ENCODE measurements around the gene LILRB2.
"Not testable (repeated sequence)": the region's sequence is repeated elsewhere in the genome, so short reads cannot be mapped to it uniquely, and the experiment has no call there.

LILRB2 gene

DNA sequence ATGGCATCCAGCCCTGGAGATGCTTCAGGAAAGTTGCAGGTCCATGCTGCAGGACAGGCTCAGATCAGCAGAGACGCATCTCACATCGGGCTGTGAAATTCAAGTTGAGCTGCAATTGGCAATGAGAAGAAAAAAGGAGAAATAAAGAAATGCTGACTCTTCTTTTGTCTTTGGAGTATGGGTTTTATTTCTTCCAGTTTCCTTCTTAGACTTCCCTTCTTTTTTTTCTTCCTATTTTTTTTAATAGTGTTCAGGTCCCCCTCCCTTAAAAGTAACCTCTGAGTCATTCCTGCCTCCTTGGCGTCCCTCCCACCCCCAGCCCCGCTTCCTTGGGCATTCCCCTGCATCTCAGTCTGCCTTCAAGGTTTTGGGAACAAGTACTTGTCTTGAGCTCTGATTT, 9.3 kb downstream of the LILRB2 start:
- DNase-seq: not testable (repeated sequence)

DNA sequence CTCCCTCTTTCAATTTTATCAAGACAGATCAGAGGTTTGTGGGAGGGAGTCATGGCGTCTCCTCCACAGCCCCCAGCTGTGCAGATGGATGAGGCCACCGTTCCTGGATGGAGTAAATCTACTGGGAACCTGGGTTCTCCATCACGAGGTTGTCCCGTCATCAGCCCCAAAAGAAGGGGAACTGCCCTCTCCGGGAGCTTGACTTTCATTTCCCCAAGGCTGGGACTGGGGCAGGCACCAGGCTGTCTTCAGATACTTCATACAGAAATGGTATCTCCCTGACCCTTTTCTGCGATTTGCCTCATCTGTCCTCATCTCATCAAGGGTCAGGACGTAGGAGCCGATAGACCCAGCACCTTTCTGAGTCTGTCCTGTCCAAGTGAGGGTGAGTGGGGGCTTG, 9.8 kb downstream of the LILRB2 start:
- DNase-seq: no peak

DNA sequence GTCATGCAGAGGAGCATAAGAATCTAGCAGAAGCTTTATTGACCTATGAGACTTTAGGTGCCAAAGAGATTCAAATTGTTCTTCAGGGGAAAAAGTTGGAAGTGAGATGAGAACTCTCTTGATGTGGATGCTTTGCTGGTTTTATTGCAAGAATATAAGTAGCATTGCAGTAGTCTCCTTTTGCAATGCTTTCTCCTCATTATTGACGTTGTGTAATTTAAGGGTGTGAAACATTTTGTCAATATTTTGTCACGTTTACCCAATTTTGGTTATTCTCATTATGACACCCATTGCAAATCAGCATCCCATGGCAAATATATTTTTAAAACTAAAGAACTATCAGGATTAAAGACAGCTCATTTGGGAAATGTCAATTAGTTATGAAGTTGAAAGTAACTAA, 12.0 kb downstream of the LILRB2 start:
- DNase-seq: no peak

DNA sequence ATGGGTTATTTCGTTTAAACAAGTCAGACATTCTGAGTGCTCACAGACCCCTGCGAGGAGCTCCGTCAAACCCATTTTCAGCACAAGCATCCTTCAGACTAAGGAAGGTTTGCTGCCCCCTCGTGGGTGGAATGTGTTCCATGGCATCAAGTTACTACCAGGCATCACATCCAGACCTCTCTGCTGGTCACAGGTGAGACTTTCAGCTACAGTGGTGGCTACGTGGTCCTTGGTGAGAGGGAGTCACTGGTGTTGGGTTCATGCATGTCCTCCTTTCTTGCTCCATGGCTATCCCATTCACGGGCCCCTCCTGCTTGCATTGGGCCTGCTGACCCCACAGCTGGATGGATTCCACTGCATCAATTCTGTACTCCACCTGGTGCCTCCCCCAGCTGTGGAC, 14.8 kb downstream of the LILRB2 start:
- DNase-seq: peak; percentile 56

DNA sequence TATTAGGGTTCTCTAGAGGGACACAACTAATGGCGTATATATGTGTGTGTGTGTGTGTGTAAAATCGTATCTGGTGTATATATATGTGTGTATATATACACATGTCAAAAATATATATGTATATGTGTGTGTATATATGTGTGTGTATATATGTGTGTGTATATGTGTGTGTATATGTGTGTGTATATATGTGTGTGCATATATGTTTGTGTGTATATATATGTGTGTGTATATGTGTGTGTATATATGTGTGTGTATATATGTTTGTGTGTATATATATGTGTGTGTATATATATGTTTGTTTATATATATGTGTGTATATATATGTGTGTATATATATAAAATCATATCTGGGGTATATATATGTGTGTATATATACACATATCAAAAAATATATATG, 18.4 kb downstream of the LILRB2 start:
- DNase-seq: no peak

DNA sequence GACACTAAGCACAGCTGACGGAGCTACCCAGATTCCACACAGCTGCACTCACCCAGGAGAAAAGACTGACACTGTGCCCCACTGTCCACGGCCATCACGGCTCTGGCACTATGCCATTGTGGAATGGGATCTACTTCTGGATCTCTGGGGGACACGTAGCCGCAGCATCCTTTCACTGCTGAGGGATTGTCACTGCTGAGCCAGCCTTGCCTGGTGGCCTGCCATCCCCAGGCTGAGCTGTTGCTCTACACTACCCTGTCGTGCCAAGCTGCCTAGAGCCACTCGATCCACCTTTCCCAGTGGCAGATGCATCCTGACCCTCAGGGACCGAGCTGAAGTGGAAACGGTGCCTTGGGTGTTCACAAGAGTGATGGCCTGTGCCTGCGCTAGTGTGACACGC, 18.8 kb downstream of the LILRB2 start:
- no peak for DNase-seq

DNA sequence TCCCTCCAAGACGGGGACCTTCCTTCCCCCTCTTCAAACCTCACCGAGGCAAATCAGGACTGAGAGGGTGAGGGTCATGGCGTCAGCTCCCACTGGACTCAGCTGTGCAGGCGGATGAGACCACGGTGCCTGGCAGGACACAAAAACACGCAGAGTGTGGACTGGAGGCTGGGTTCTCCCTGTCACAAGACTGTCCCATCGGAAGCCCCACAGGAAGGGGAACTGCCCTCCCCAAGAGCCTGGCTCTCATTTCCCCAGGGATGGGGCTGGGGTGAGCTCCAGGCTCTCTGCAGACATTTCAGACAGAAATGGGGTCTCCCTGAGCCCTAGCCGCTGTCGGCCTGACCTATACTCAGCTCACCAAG, 23.8 kb downstream of the LILRB2 start, which contains the start of gene LILRB5:
Gene LILRB5, minus strand, starts transcription at position 158 of the 365 bp plus-strand sequence. Its CDS starts 80 bp downstream, at position 78.
- DNase-seq: no peak

DNA sequence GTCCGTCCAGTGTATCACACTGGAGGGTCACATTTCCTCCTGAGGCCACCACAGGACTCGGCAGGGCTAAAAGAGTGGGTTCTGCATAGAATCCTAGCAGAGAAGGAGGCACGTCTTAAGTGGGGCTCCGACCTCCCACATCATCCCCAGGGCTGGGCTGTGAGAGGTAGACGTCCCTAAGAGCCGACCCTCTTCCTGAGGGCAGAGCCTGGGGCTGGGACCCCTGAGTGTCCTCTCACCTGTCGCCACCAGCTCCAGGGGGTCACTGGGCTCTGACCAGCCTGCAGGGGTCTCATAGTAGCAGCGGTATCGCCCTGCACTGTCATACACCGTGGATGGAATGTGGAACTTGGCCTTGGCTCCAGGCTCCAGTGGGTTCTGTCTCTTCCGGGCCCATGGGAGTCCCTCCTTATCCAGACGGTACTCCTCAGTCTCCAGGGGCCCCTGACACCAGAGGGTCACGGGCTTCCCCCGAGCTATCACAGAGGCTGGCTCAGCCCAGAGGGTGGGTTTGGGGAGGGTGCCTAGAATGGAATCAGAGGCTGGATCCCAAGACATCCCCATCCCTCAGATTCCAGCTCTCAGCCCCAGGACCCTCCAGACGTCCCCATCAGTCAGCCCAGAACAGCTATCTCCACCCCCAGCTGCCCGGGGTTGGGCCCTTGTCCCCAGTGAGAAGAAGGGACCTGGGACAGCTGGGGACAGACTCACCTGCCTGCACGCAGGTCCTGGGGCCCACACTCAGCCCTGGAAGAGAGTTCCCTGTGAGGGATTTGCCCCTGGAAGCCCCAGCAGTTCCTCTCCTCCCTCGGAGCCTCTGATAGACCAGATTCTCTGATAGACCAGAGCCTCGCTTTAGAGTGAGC, 24.4 kb downstream of the LILRB2 start:
- DNase-seq: no peak

DNA sequence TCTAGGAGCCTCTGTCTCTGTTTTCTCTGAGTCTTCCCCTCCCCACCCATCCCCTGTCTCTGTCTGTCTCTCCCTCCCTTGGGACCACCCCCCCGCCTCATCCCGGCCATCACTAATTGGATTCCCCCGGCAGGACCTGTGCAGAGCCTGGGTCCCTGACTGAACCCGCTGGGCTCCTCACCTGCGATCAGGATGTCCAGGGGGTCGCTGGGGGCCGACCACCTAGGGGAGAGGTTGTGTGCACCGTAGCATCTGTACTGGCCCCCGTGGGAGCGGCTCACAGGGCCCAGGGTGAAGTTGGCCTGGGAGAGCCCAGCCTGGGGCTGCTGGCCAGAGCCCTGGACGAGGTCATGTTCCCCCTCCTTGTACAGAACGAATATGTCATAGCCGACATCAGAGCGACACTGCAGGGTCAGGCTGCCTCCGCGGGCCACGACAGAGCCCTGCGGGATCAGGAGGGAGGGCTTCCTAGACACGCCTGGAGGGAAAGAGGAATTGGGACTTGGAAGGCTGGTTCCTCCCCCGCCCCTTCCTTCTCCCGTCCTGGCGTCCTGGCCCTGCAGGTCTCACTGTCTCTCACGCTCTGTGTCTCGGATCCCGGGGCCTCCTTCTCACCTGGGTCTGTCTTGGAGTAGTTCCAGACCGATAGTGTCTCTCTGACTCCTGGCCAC, 25.7 kb downstream of the LILRB2 start:
- no peak for DNase-seq

DNA sequence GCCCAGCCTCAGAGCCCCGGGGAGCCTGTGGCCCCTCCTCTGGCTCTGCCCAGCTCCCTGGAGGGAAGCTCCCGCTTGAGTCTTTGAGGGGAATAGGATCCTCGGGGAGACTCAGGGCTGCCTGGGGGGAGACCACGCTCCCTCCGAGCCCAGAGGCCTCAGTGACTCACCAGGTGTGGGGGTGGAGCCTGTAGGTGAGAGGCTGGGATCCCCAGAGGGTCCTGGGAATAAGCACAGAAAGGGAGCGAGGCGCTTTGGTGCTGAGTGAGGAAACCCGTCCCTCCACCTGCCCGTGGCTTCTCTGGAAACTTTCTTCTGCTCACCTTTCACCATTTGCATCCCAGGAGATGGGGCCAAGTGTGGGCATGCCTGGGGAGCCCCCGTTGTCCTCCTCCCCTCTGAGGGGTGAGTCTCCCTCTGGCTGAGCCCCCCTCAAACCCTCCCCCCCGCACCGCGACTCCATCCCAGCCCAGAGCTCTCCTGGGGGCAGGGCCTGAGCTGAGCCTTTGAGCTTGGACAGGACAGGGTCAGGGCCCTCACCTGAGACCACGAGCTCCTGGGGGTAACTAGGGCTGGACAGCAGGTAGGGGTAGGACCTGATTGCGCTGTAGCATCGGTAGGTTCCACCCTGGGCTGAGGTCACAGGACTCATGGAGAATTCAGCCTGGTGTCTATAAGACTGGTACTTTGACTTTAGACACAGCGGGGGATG, 26.6 kb downstream of the LILRB2 start:
- DNase-seq: no peak

DNA sequence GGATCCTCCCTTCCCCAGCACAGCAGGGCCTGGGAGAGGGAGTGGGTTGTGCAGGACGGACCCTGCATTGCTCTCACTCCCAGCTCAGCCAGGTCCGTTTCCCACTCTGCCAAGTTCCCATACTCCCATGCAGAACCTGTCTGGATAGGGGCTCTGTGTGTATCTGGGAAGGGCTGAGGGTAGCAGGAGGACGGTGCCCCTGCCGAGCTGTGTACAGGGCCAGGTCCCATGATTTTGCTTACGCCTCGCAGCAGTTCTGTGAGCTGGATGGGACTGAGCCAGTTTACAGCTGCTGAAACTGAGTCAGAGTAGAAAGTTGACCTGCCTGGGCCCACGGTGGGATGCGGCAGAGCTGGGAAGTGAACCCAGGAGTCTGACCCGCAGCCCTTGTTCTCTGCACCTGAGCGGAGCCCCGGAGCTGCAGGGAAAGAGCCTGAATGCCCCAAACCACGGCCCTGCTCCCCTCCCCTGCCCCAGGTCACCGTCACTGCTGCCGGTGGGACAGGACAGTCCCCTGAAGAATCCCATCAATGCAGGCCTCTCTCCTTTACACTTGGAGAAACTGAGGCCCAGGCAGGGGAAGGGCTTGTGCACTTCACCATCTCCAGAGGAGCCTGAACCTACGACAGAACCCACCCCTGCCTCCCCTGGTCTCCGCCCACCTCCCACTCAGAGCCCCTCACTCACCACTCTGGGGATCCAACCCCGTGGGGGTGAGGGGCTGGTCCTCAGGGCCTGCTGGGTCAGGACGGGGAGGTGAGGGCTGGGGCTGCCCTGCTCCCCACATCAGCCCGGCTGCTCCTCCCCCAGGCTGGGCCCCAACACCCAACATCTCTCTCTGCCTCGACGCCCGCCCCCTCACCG, 27.3 kb downstream of the LILRB2 start:
- DNase-seq: no peak

DNA sequence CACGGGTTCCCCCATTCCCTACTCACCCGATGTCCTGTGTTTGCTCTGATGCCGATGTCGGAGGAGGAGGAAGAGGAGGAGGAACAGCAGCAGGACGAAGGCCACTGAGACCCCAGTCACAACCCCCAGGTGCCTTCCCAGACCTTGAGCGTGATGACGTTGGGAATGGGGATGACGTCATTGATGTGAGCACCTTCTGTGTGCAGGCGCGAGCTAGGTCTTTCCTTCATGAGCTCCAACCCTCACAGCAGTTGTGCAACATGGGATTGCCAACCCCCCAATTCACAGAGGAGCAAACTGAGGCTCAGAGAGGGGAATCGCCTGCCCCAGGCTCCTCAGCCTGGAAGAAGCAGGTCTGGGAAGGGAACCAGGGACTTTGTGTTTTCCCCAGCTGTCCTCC, 28.1 kb downstream of the LILRB2 start:
- DNase-seq: no peak

DNA sequence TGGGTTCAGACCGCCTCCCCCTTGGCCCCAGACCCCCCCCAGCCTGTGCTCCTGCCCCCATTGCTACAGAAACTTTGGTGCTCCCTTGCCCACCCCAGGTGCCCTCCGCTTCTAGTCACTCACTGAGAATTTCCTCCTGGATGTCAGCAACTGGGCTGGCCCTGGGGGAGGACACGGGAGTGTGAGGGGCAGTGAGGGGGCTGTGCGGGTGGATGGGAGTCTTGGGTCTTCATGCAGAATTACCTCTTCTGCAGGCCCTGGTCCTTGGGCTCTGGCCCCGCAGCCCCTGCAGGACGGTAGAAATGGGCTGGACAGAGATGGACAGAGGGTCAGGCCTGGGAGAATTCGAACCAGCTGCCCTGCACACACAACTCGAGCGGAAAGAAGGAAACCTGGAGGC, 28.7 kb downstream of the LILRB2 start:
- no peak for DNase-seq

DNA sequence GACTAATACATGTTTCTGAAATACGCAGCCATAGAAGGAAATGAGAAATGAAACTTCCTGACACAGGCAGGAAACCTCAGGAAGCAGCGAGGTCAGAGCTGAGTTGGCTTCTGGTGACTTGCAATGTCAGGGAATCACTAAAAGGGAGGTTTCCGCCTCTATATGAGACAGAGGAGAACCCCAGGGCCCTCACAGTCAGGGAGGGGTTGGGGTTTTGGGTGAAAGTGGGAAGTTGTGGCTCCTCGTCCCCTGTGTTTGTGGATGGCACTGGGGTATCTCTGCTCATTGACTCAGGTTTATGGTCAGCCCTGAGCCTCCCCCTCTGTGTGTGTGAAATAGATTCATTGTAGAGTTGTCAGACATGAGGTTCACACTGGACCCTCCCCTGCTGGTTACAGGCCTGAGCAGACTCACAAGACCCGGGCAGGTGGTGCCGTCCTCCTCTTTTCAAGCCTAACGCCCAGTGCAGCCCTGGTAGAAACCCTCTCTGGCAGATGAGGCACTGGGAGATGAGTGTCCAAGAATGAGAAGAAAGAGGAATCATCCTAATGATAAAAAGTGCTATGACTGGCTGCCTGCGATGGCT, 32.8 kb downstream of the LILRB2 start:
- no peak for DNase-seq

DNA sequence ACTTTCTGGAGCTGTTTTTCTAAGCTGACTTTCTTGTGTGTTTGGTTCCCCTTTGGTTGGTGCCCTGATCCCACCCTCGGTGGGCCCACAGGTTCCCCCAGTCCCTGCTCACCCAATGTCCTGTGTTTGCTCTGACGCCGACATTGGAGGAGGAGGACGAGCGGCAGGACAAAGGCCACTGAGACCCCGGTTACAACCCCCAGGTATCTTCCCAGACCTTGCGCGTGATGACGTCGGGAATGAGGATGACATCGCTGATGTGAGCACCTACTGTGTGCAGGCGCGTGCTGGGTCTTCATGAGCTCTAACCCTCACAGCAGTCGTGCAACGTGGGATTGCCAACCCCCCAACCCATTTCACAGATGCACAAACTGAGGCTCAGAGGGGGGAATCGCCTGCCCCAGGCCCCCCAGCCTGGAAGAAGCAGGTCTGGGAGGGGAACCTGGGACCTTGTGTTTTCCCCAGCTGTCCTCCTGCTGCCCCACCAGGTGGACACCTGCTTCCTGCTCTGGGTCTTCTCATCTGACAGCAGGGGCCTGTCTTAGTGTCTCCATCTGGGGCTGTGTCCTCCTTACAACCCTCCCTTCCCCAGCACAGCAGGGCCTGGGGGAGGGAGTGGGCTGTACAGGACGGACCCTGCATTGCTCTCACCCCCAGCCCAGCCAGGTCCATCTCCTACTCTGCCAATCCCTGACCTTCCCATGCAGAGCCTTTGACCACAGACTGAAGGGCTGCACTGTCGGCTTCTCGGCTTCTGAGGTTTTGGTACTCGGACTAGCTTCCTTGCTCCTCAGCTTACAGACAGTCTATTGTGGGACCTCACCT, 33.6 kb downstream of the LILRB2 start:
- no peak for DNase-seq

DNA sequence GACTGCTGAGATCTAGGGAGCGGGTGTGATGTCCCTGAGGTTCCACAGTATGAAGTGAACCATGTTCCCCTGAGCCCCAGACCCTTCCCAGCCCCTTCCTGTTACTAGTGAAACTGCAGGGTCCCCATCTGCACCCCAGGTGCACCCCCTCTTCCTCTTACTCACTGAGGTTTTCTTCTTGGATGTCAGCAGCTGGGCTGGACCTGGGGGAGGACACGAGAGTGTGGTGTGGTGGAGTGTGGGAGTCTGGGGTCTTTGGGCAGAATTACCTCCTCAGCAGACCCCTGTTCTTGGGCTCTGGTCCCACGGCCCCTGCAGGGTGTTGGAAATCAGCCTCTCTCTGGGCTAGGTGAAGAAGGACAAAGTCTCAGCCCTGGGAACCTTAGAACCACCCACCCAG, 35.0 kb downstream of the LILRB2 start:
- DNase-seq: no peak

DNA sequence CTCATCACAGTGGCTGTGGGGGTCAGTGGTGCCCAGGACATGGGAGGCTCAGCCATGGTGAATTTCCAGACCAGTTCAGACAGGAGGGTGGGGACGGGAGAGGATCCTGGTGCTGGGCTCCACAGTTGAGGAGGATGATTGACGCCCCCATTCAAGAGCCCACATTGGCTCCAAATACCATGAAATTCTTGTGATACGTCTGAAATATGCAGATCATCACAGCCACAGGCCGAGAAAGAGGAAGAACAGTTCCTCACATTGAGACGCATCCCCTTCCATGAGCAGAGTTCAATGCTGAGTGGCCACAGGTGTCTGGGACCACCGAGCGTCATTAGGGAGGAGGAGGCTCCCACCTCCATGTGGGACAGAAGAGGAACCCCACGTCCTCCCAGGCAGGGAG, 37.1 kb downstream of the LILRB2 start:
- DNase-seq: not testable (repeated sequence)

DNA sequence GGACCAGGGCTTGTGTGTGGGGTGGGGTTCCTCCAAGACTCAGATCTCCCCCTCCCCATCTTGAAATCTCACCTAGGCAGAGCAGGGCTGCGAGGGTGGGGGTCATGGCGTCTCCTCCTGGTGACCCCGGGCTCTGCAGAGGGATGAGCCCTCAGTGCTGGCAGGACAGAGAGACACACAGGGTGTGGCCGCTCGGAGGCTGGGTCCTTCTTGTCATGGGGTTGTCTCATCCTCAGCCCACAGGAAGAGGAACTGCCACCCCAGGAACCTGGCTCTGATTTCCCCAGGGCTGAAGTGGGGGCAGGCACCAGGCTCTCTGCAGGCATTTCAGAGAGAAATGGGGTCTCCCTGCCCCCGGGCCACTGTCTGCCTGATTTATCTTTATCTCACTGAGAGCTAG, 38.3 kb downstream of the LILRB2 start, which contains the start of gene LILRA6:
Gene LILRA6, minus strand, starts transcription at position 145 of the 400 bp plus-strand sequence.
- DNase-seq: not testable (repeated sequence)

DNA sequence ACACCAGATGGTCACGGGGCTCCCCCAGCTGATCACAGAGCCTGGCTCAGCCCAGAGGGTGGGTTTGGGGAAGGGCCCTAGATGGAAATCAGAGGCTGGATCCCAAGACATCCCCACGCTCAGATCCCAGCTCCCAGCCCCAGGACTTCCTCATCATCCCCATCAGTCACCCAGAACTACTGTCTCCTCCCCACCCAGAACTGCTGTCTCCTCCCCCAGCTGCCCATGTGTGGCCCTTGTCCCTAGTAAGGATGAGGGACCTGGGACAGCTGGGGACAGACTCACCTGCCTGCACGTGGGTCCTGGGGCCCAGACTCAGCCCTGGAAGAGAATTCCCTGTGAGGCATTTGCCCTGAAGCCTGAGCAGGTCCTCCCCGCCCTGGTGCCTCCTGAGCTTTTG, 38.7 kb downstream of the LILRB2 start:
- not testable (repeated sequence) for DNase-seq

DNA sequence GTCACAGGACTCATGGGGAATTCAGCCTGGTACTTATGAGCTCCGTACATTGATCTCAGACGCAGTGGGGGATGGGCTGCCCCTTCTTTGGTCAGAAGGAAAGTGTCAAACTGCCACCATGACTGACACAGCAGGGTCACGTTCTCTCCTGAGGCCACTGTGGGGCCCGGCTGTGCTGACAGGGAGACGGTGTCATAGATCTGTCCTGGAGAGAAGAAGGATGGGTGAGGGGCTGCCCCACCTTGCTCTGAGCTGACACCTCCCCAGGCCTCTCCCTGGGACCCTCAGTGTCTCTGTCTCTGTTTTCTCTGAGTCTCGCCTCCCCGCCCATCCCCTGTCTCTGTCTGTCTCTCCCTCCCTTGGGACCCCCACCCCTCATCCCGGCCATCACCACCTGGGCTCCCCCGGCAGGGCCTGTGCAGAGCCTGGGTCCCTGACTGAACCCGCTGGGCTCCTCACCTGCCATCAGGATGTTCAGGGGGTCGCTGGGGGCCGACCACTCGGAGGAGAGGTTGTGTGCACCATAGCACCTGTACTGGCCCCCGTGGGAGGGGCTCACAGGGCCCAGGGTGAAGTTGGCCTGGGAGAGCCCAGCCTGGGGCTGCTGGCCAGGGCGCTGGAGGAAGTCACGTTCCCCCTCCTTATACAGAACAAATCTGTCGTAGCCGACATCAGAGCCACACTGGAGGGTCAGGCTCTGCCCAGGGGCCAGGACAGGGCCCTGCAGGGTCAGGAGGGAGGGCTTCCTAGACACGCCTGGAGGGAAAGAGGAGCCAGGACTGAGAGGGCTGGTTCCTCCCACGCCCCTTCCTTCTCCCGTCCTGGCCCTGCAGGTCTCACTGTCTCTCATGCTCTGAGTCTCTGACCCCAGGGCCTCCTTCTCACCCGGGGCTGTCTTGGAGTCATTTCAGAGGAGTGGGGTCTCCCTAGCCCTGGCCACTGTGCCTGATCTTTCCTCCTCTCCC, 40.3 kb downstream of the LILRB2 start:
- DNase-seq: not testable (repeated sequence)

Data from NCI-H526 treated with DMSO at 0.1 percent for 48 hours (cell line).